Fibroblast of lung (primary cell): ENCODE data around the gene OR14A16. TPM values are rescaled to one million over a fixed set of nuclear protein-coding genes. Genes with fewer than 3 reads are reported as not detected.

Source experiments
- DNase-seq, 2 donors: peaks; one replicate each; pipeline versions ENCODE4 v3.0.0 to v3.0.0-alpha.2; 2010; ENCODE audit warnings: low read depth in 2 of 2
- H2AFZ ChIP-seq: 2 replicates; pipeline ENCODE4 v1.5.1; 2012; ENCODE audit warnings: low read length, control low read depth, inconsistent platforms
- H3K27ac ChIP-seq: 2 replicates; pipeline ENCODE4 v1.5.1; 2011; ENCODE audit warnings: low read length, control low read depth; ENCODE audit not compliant: insufficient read depth
- H3K27me3 ChIP-seq: 2 replicates; pipeline ENCODE4 v1.5.1; 2011; ENCODE audit warnings: mild to moderate bottlenecking, low read length; ENCODE audit not compliant: control insufficient read depth, insufficient read depth
- H3K36me3 ChIP-seq: 2 replicates; pipeline ENCODE4 v1.5.1; 2011; ENCODE audit warnings: low read length; ENCODE audit not compliant: control insufficient read depth, insufficient read depth
- H3K4me1 ChIP-seq: 2 replicates; pipeline ENCODE4 v1.5.1; 2011; ENCODE audit warnings: low read length; ENCODE audit not compliant: control insufficient read depth, insufficient read depth; ENCODE audit errors: extremely low read depth
- H3K4me2 ChIP-seq: 2 replicates; pipeline ENCODE4 v1.5.1; 2011; ENCODE audit warnings: low read length, control low read depth; ENCODE audit not compliant: insufficient read depth; ENCODE audit errors: extremely low read depth
- H3K4me3 ChIP-seq, 4 experiments: fragments of 200-600 bp in 1 of 4; sonication (generic) in 1 of 4; replicated peaks in 1 of 4; 2 replicates each; pipeline ENCODE4 v1.5.1; 2011 to 2016; ENCODE audit warnings: low read length in 4 of 4, low read depth in 3 of 4, mild to moderate bottlenecking in 3 of 4, control low read depth in 2 of 4, inconsistent platforms in 1 of 4, mixed read lengths in 1 of 4; ENCODE audit not compliant: insufficient read depth in 1 of 4; ENCODE audit errors: control extremely low read depth in 1 of 4
- H3K79me2 ChIP-seq: 2 replicates; pipeline ENCODE4 v1.5.1; 2012; ENCODE audit warnings: mild to moderate bottlenecking, low read length, inconsistent platforms; ENCODE audit not compliant: control insufficient read depth, insufficient read depth
- H3K9ac ChIP-seq: 2 replicates; pipeline ENCODE4 v1.5.1; 2011; ENCODE audit warnings: mild to moderate bottlenecking, low read length, control low read depth; ENCODE audit not compliant: insufficient read depth
- H3K9me3 ChIP-seq: 2 replicates; pipeline ENCODE4 v1.5.1; 2012; ENCODE audit warnings: low read depth, low read length; ENCODE audit not compliant: control insufficient read depth, insufficient read depth
- H4K20me1 ChIP-seq: 2 replicates; pipeline ENCODE4 v1.5.1; 2011; ENCODE audit warnings: low read length; ENCODE audit not compliant: control insufficient read depth, insufficient read depth; ENCODE audit errors: extremely low read depth
- EZH2 ChIP-seq: IDR thresholded peaks from 2 replicates; pipeline ENCODE4 v1.5.1; 2012; ENCODE audit warnings: low read length, control low read depth, mild to moderate bottlenecking; ENCODE audit errors: missing control alignments
- polyA plus RNA-seq, 2 donors: library from polyadenylated mRNA; depleted of rRNA in 1 of 2; stranded (reverse) in 1 of 2; unstranded in 1 of 2; fragments of >200 nt; gene quantifications; 2 replicates each; pipeline ENCODE4 v1.2.1, GENCODE V29; 2011 to 2012; ENCODE audit warnings: missing spikeins in 1 of 2
- total RNA-seq: library from RNA; depleted of rRNA; stranded (reverse); fragments of >200 nt; gene quantifications from 2 replicates; pipeline ENCODE4 v1.2.1, GENCODE V29; 2014
- TF ChIP-seq, protein P1 (sequence below), 2 donors: IDR thresholded peaks in 1 of 2; conservative IDR thresholded peaks in 1 of 2; 1 replicate in 1 of 2; 2 replicates in 1 of 2; pipeline ENCODE4 v1.5.1; 2011 to 2012; ENCODE audit warnings: low read length in 2 of 2, control low read depth in 1 of 2, inconsistent platforms in 1 of 2, low read depth in 1 of 2, mild to moderate bottlenecking in 1 of 2

Gene OR14A16
- total and polyA plus RNA-seq, 2 donors (not counting 1 experiment from before 2014, with no cell fraction given) = not detected

DNA sequence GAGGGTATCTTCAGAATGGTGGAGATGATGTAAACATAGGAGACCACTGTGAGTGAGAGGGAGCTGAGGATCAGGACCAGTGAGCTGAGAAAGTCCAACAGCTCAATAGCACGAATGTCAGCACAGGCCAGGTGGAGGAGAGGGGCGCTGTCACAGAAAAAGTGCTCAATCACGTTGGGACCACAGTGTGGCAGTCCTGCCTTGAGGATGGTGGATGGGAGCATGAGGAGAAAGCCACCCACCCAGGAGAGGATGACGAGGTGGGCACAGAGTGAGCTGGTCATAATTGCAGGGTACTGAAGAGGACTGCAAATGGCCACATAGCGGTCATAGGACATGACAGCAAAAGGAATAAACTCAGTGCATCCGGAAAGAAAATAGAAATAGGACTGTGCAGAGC lies 9.7 kb upstream of the OR14A16 start:
- Histone ChIP-seq H3K36me3 (no peaks in the 10 kb centered on the region), H3K79me2 (no peaks in the 10 kb centered on the region), H3K4me3 (no peak overlapping the region), H4K20me1 (no peaks in the 10 kb centered on the region), H3K9ac (no peak overlapping the region), H3K4me2 (no peak overlapping the region), H2AFZ (no peak overlapping the region), H3K27ac (no peak overlapping the region), H3K9me3 (no peaks in the 10 kb centered on the region), H3K4me1 (no peaks in the 10 kb centered on the region), H3K27me3 (no peaks in the 10 kb centered on the region)
- TF ChIP-seq EZH2 = no peak
- TF ChIP-seq, protein P1, sequence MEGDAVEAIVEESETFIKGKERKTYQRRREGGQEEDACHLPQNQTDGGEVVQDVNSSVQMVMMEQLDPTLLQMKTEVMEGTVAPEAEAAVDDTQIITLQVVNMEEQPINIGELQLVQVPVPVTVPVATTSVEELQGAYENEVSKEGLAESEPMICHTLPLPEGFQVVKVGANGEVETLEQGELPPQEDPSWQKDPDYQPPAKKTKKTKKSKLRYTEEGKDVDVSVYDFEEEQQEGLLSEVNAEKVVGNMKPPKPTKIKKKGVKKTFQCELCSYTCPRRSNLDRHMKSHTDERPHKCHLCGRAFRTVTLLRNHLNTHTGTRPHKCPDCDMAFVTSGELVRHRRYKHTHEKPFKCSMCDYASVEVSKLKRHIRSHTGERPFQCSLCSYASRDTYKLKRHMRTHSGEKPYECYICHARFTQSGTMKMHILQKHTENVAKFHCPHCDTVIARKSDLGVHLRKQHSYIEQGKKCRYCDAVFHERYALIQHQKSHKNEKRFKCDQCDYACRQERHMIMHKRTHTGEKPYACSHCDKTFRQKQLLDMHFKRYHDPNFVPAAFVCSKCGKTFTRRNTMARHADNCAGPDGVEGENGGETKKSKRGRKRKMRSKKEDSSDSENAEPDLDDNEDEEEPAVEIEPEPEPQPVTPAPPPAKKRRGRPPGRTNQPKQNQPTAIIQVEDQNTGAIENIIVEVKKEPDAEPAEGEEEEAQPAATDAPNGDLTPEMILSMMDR (conservative IDR thresholded peaks at IDR 0.05 in 1 of 2, IDR thresholded peaks at IDR 0.05 in 1 of 2; ENCODE audit: low read depth in 1 of 2, low read length in 2 of 2) = no peak
- no peak for DNase-seq

- Histone ChIP-seq H3K79me2 (no peaks in the 10 kb centered on the region), H4K20me1 (no peaks in the 10 kb centered on the region), H3K9me3 (no peaks in the 10 kb centered on the region), H3K4me1 (no peaks in the 10 kb centered on the region), H3K4me2 (no peak overlapping the region), H3K27ac (no peak overlapping the region), H3K4me3 (no peak overlapping the region), H2AFZ (no peak overlapping the region), H3K36me3 (no peaks in the 10 kb centered on the region), H3K9ac (no peak overlapping the region), H3K27me3 (no peaks in the 10 kb centered on the region)
- DNase-seq = no peak
- no peak for TF ChIP-seq EZH2
- TF ChIP-seq, protein P1 (conservative IDR thresholded peaks at IDR 0.05 in 1 of 2, IDR thresholded peaks at IDR 0.05 in 1 of 2; ENCODE audit: low read depth in 1 of 2, low read length in 2 of 2) = no peak
Measured at GRCh38 chr1:247829656-247830055, 5.7 kb upstream of the OR14A16 start.

DNA sequence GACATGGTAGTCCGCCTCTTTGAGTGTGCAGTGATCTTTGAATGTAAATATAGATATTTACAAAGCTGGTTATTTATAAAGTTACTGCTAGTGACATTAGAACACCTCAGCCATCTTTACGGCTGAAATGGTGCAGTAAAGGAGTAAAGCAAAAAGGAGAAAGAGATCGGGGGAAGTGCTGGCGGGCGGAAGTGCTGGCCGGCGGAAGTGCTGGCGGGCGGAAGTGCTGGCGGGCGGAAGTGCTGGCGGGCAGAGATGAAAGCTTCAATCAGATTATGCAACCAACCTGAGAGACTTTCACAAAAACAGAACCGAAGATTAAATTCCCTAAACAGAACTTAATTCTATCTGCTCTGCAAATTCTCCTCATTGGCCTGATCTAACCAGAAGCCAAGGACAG lies 1.4 kb upstream of the OR14A16 start:
- H4K20me1 ChIP-seq = no peaks in the 10 kb centered on the region
- no peak overlapping the region for H3K9ac ChIP-seq
- no peaks in the 10 kb centered on the region for H3K79me2 ChIP-seq
- H3K9me3 ChIP-seq = no peaks in the 10 kb centered on the region
- H3K27me3 ChIP-seq = no peaks in the 10 kb centered on the region
- no peak for DNase-seq
- no peaks in the 10 kb centered on the region for H3K36me3 ChIP-seq
- H3K27ac ChIP-seq = no peak overlapping the region
- no peak overlapping the region for H3K4me2 ChIP-seq
- H2AFZ ChIP-seq = no peak overlapping the region
- H3K4me3 ChIP-seq = no peak overlapping the region
- no peaks in the 10 kb centered on the region for H3K4me1 ChIP-seq
- TF ChIP-seq EZH2 = no peak
- TF ChIP-seq, protein P1 (conservative IDR thresholded peaks at IDR 0.05 in 1 of 2, IDR thresholded peaks at IDR 0.05 in 1 of 2; ENCODE audit: low read depth in 1 of 2, low read length in 2 of 2) = no peak
